Measurements from ENCODE around the gene TMEM184A.

TMEM184A gene

GRCh38 chr7:1505731-1506550, 50.1 kb downstream of the TMEM184A start:
- no peak for DNase-seq (ENCODE audit: low read depth in 1 of 2, low spot score in 1 of 2)

- DNase-seq (ENCODE audit: low read depth in 1 of 2, low spot score in 1 of 2) = peak; percentile 79 to 88
Measured at GRCh38 chr7:1503816-1504775, 51.9 kb downstream of the TMEM184A start, which contains the start of gene INTS1. Gene INTS1 (minus strand): TSS chr7:1504389. CDS start chr7:1503960, 429 bp downstream.

GRCh38 chr7:1503390-1503789, 52.6 kb downstream of the TMEM184A start:
- DNase-seq (ENCODE audit: low read depth in 1 of 2, low spot score in 1 of 2) = no peak

- no peak for DNase-seq (ENCODE audit: low read depth in 1 of 2, low spot score in 1 of 2)
Measured at GRCh38 chr7:1502845-1503244, 53.2 kb downstream of the TMEM184A start.

GRCh38 chr7:1501487-1502270, 54.3 kb downstream of the TMEM184A start:
- DNase-seq (ENCODE audit: low read depth in 1 of 2, low spot score in 1 of 2) = no peak

GRCh38 chr7:1500064-1500807, 55.8 kb downstream of the TMEM184A start:
- DNase-seq (ENCODE audit: low read depth in 1 of 2, low spot score in 1 of 2) = no peak

GRCh38 chr7:1499367-1500029, 56.5 kb downstream of the TMEM184A start:
- DNase-seq (ENCODE audit: low read depth in 1 of 2, low spot score in 1 of 2) = no peak

GRCh38 chr7:1498370-1499305, 57.4 kb downstream of the TMEM184A start:
- DNase-seq (ENCODE audit: low read depth in 1 of 2, low spot score in 1 of 2) = no peak

- DNase-seq (ENCODE audit: low read depth in 1 of 2, low spot score in 1 of 2) = no peak
Measured at GRCh38 chr7:1497293-1497927, 58.6 kb downstream of the TMEM184A start.

GRCh38 chr7:1496531-1497292, 59.3 kb downstream of the TMEM184A start:
- DNase-seq (ENCODE audit: low read depth in 1 of 2, low spot score in 1 of 2) = no peak

GRCh38 chr7:1495564-1496242, 60.3 kb downstream of the TMEM184A start:
- DNase-seq (ENCODE audit: low read depth in 1 of 2, low spot score in 1 of 2) = no peak

- no peak for DNase-seq (ENCODE audit: low read depth in 1 of 2, low spot score in 1 of 2)
Measured at GRCh38 chr7:1494866-1495563, 61.0 kb downstream of the TMEM184A start.

GRCh38 chr7:1494447-1494846, 61.6 kb downstream of the TMEM184A start:
- DNase-seq (ENCODE audit: low read depth in 1 of 2, low spot score in 1 of 2) = no peak

- no peak for DNase-seq (ENCODE audit: low read depth in 1 of 2, low spot score in 1 of 2)
Measured at GRCh38 chr7:1493571-1493970, 62.4 kb downstream of the TMEM184A start.

- DNase-seq (ENCODE audit: low read depth in 1 of 2, low spot score in 1 of 2) = no peak
Measured at GRCh38 chr7:1493129-1493528, 62.9 kb downstream of the TMEM184A start.

GRCh38 chr7:1492640-1493039, 63.4 kb downstream of the TMEM184A start:
- DNase-seq (ENCODE audit: low read depth in 1 of 2, low spot score in 1 of 2) = no peak

All from activated CD4-positive, alpha-beta T cell treated with anti-CD3 and anti-CD28 coated beads, Interleukin-2, amount 50 U/mL, for 24 hours (primary cell).